Skin epidermis (tissue), 12 donors: ENCODE measurements around the gene MAPT.

Source experiments
- H3K27ac ChIP-seq, 21 experiments: fragments of 200-600 bp; sonication (generic) in 11 of 21; one replicate each; pipeline ENCODE4 v1.5.0; 2020; ENCODE audit warnings: mild to moderate bottlenecking in 3 of 21, inconsistent platforms in 2 of 21, moderate library complexity in 2 of 21
- H3K4me3 ChIP-seq, 7 experiments: fragments of 200-600 bp; sonication (generic) in 2 of 7; one replicate each; pipeline ENCODE4 v1.5.0; 2020; ENCODE audit warnings: inconsistent platforms in 2 of 7, mild to moderate bottlenecking in 2 of 7, moderate library complexity in 1 of 7

Gene MAPT

GRCh38 chr17:45980855-45981254 is 86.5 kb downstream of the MAPT start:
- no peak overlapping the region for H3K27ac ChIP-seq
- no peak overlapping the region for H3K4me3 ChIP-seq

- H3K27ac ChIP-seq = no peak overlapping the region
- no peak overlapping the region for H3K4me3 ChIP-seq
Observed at GRCh38 chr17:45981306-45981705, 87.0 kb downstream of the MAPT start.

GRCh38 chr17:45982791-45983613 is 88.6 kb downstream of the MAPT start:
- H3K4me3 ChIP-seq = no peak overlapping the region
- H3K27ac ChIP-seq = no peak overlapping the region

- Histone ChIP-seq H3K4me3 (no peak overlapping the region), H3K27ac (no peak overlapping the region)
Observed at GRCh38 chr17:45983614-45984310, 89.4 kb downstream of the MAPT start.

GRCh38 chr17:45984368-45984767 is 90.0 kb downstream of the MAPT start:
- no peak overlapping the region for H3K4me3 ChIP-seq
- no peak overlapping the region for H3K27ac ChIP-seq

GRCh38 chr17:45985447-45985846 is 91.1 kb downstream of the MAPT start:
- H3K27ac ChIP-seq = no peak overlapping the region
- H3K4me3 ChIP-seq = no peak overlapping the region

- H3K4me3 ChIP-seq = no peak overlapping the region
- no peak overlapping the region for H3K27ac ChIP-seq
Observed at GRCh38 chr17:45986056-45986455, 91.7 kb downstream of the MAPT start.

GRCh38 chr17:45987706-45988105 is 93.4 kb downstream of the MAPT start:
- no peak overlapping the region for H3K27ac ChIP-seq
- H3K4me3 ChIP-seq = no peak overlapping the region

- Histone ChIP-seq H3K27ac (no peak overlapping the region), H3K4me3 (no peak overlapping the region)
Observed at GRCh38 chr17:45989759-45990158, 95.4 kb downstream of the MAPT start.

- H3K4me3 ChIP-seq = no peak overlapping the region
Observed at GRCh38 chr17:45990886-45991285, 96.5 kb downstream of the MAPT start.

GRCh38 chr17:45991341-45991740 is 97.0 kb downstream of the MAPT start:
- Histone ChIP-seq H3K4me3 (no peak overlapping the region), H3K27ac (no peak overlapping the region)

More at GRCh38 chr17:45990886-45991285, 96.5 kb downstream of the MAPT start:
- no peak overlapping the region for H3K27ac ChIP-seq

GRCh38 chr17:45992175-45992574 is 97.8 kb downstream of the MAPT start:
- no peak overlapping the region for H3K4me3 ChIP-seq
- H3K27ac ChIP-seq = no peak overlapping the region

- no peak overlapping the region for H3K27ac ChIP-seq
Observed at GRCh38 chr17:45992904-45993303, 98.5 kb downstream of the MAPT start.

GRCh38 chr17:45993962-45994627 is 99.7 kb downstream of the MAPT start:
- no peak overlapping the region for H3K27ac ChIP-seq
- H3K4me3 ChIP-seq = no peak overlapping the region

More at GRCh38 chr17:45992904-45993303, 98.5 kb downstream of the MAPT start:
- no peak overlapping the region for H3K4me3 ChIP-seq

GRCh38 chr17:45994987-45995386 is 100.6 kb downstream of the MAPT start:
- H3K4me3 ChIP-seq = no peak overlapping the region
- no peak overlapping the region for H3K27ac ChIP-seq

- H3K27ac ChIP-seq = no peak overlapping the region
- H3K4me3 ChIP-seq = no peak overlapping the region
Observed at GRCh38 chr17:45995627-45996270, 101.4 kb downstream of the MAPT start.

- no peak overlapping the region for H3K4me3 ChIP-seq
- no peak overlapping the region for H3K27ac ChIP-seq
Observed at GRCh38 chr17:45996282-45996937, 102.1 kb downstream of the MAPT start.

- H3K4me3 ChIP-seq = no peak overlapping the region
- no peak overlapping the region for H3K27ac ChIP-seq
Observed at GRCh38 chr17:45997166-45997565, 102.8 kb downstream of the MAPT start.

GRCh38 chr17:45997624-45998023 is 103.3 kb downstream of the MAPT start:
- no peak overlapping the region for H3K27ac ChIP-seq

More at GRCh38 chr17:45997624-45998023, 103.3 kb downstream of the MAPT start:
- H3K4me3 ChIP-seq = no peak overlapping the region
